ENCODE measurements around the gene PDE6B.

PDE6B gene

DNA sequence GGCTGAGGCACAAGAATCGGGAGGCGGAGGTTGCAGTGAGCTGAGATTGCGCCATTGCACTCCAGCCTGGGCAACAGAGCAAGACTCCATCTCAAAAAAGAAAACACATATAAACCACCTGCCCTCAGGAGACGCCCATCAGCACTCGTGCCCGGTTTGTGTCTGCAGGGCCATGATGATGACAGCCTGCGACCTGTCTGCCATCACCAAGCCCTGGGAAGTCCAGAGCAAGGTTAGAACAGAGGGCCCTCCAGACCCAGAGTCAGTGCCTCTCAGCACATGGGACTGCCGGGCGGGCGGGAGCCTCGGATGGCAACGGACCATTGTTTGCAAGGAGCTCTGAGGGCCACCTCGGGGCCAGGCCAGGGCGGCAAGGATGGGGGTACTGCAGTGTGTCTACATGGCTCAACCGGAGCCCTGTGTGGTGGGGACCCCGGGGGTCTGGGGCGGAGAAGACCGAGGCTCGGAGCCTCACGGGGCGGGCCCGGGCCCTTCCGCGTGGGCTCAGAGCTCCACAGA lies 39.4 kb downstream of the PDE6B start:
- Histone ChIP-seq H3K4me3 (ENCODE audit: low read length) (0 out of 2 replicates have a peak overlapping the region, but pooled peaks have one; percentile 81), H3K4me2 (ENCODE audit: low read length) (peak overlapping the region; percentile 56), H3K4me1 (ENCODE audit: low read length) (no peaks in the 10 kb centered on the region), H3K9me3 (ENCODE audit: insufficient read depth, low read length) (no peaks in the 10 kb centered on the region), H3K27ac (ENCODE audit: low read length) (no peak overlapping the region), H3K9ac (ENCODE audit: low read length) (no peak overlapping the region), H4K20me1 (ENCODE audit: insufficient read depth, low read length) (no peaks in the 10 kb centered on the region), H3K36me3 (replicated peaks; ENCODE audit: low read depth, low read length) (peaks cover 2% of the 10 kb centered on the region), H3K79me2 (ENCODE audit: low read length) (no peaks in the 10 kb centered on the region), H2AFZ (ENCODE audit: low read depth, low read length) (no peak overlapping the region), H3K27me3 (ENCODE audit: low read depth, low read length) (no peaks in the 10 kb centered on the region)
- TF ChIP-seq EZH2phosphoT487 (IDR thresholded peaks at IDR 0.05; ENCODE audit: low read depth) = no peak
- TF ChIP-seq, protein P1, sequence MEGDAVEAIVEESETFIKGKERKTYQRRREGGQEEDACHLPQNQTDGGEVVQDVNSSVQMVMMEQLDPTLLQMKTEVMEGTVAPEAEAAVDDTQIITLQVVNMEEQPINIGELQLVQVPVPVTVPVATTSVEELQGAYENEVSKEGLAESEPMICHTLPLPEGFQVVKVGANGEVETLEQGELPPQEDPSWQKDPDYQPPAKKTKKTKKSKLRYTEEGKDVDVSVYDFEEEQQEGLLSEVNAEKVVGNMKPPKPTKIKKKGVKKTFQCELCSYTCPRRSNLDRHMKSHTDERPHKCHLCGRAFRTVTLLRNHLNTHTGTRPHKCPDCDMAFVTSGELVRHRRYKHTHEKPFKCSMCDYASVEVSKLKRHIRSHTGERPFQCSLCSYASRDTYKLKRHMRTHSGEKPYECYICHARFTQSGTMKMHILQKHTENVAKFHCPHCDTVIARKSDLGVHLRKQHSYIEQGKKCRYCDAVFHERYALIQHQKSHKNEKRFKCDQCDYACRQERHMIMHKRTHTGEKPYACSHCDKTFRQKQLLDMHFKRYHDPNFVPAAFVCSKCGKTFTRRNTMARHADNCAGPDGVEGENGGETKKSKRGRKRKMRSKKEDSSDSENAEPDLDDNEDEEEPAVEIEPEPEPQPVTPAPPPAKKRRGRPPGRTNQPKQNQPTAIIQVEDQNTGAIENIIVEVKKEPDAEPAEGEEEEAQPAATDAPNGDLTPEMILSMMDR (IDR thresholded peaks at IDR 0.05; ENCODE audit: low read depth, low read length) = no peak

DNA sequence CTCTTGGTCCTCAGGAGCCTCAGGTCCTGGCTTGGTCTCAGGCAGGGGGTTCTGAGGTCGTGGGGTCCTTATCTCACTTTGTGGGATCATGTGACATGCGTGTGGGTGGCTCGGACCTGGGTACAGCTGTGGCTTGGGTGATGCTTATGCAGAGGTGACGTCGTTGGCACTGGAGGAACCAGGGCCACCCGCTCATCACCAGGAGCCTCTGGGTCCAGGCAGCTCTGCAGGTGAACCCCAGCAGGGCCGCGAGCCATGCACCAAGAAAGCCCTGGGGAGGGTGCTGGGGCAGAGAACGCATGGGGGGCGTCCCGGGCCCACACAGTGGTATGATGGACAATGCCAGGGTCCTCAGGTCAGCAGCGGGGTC lies 40.0 kb downstream of the PDE6B start:
- no peaks in the 10 kb centered on the region for H4K20me1 ChIP-seq (ENCODE audit: insufficient read depth, low read length)
- H3K9me3 ChIP-seq (ENCODE audit: insufficient read depth, low read length) = no peaks in the 10 kb centered on the region
- no peaks in the 10 kb centered on the region for H3K79me2 ChIP-seq (ENCODE audit: low read length)
- no peak for TF ChIP-seq EZH2phosphoT487 (IDR thresholded peaks at IDR 0.05; ENCODE audit: low read depth)
- TF ChIP-seq, protein P1 (IDR thresholded peaks at IDR 0.05; ENCODE audit: low read depth, low read length) = no peak
- H3K27me3 ChIP-seq (ENCODE audit: low read depth, low read length) = no peaks in the 10 kb centered on the region
- no peak overlapping the region for H3K4me3 ChIP-seq (ENCODE audit: low read length)
- no peak overlapping the region for H3K4me2 ChIP-seq (ENCODE audit: low read length)
- H3K4me1 ChIP-seq (ENCODE audit: low read length) = no peaks in the 10 kb centered on the region
- H3K27ac ChIP-seq (ENCODE audit: low read length) = no peak overlapping the region
- H3K36me3 ChIP-seq (replicated peaks; ENCODE audit: low read depth, low read length) = peaks cover 4% of the 10 kb centered on the region
- no peak overlapping the region for H2AFZ ChIP-seq (ENCODE audit: low read depth, low read length)
- no peak overlapping the region for H3K9ac ChIP-seq (ENCODE audit: low read length)

DNA sequence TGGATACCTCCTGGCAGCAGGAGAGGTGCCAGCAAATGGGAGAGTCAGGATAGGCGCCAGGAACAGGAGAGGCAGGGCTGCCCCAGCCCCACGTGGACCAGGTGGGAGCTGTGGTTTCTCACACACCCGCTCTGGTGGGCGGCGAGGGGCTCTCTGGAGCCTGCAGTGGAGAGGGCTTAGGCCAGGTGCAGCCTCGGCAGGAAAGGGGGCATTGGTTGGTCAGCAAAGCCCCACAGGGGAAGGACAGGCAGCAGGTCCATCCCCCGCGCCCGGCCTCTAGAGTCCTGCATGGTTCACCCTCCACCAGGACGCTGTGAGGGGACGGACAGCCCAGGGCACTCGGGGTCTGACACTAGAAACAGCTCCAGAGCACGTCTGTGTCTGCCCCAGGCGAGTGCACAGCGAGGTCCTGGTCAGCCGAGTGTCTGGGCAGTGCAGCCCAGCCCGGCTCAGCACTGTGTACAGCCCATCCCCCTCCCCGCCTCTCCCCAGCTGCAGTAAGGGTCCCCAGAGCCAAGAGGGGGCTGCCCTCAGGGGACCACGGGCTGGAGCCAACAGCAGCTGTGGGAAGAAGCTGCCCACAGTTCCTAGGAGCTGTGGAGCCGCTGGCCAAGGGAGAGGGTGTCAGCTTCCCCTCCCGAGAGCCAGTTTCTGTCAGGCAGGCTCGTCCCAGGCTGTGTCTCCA lies 40.5 kb downstream of the PDE6B start:
- TF ChIP-seq, protein P1 (IDR thresholded peaks at IDR 0.05; ENCODE audit: low read depth, low read length) = no peak
- no peak for TF ChIP-seq EZH2phosphoT487 (IDR thresholded peaks at IDR 0.05; ENCODE audit: low read depth)
- Histone ChIP-seq H3K9me3 (ENCODE audit: insufficient read depth, low read length) (no peaks in the 10 kb centered on the region), H3K4me2 (ENCODE audit: low read length) (no peak overlapping the region), H3K27ac (ENCODE audit: low read length) (no peak overlapping the region), H3K36me3 (replicated peaks; ENCODE audit: low read depth, low read length) (peaks cover 8% of the 10 kb centered on the region), H2AFZ (ENCODE audit: low read depth, low read length) (no peak overlapping the region), H3K9ac (ENCODE audit: low read length) (no peak overlapping the region), H3K27me3 (ENCODE audit: low read depth, low read length) (no peaks in the 10 kb centered on the region), H3K79me2 (ENCODE audit: low read length) (no peaks in the 10 kb centered on the region), H3K4me1 (ENCODE audit: low read length) (no peaks in the 10 kb centered on the region), H3K4me3 (ENCODE audit: low read length) (no peak overlapping the region), H4K20me1 (ENCODE audit: insufficient read depth, low read length) (no peaks in the 10 kb centered on the region)

DNA sequence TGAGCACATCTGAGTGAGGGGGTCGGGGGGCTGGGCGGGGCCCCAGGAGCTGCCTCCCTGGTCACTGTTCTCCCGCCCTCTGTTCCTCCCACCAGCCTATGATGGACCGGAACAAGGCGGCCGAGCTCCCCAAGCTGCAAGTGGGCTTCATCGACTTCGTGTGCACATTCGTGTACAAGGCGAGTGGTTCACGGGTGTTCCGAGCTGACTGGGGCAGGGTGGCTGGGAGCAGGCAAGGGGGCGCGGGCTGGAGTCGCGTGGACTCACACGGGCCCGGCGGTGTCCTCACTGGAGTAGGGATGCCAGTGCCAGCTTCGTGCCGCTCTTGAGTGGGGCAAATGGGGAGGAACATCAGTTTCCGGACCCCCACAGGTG lies 41.0 kb downstream of the PDE6B start:
- Histone ChIP-seq H2AFZ (ENCODE audit: low read depth, low read length) (no peak overlapping the region), H4K20me1 (ENCODE audit: insufficient read depth, low read length) (no peaks in the 10 kb centered on the region), H3K4me3 (ENCODE audit: low read length) (no peak overlapping the region), H3K79me2 (ENCODE audit: low read length) (no peaks in the 10 kb centered on the region), H3K27ac (ENCODE audit: low read length) (no peak overlapping the region), H3K4me2 (ENCODE audit: low read length) (no peak overlapping the region), H3K36me3 (replicated peaks; ENCODE audit: low read depth, low read length) (peaks cover 9% of the 10 kb centered on the region), H3K27me3 (ENCODE audit: low read depth, low read length) (no peaks in the 10 kb centered on the region), H3K4me1 (ENCODE audit: low read length) (no peaks in the 10 kb centered on the region), H3K9me3 (ENCODE audit: insufficient read depth, low read length) (no peaks in the 10 kb centered on the region), H3K9ac (ENCODE audit: low read length) (no peak overlapping the region)
- TF ChIP-seq EZH2phosphoT487 (IDR thresholded peaks at IDR 0.05; ENCODE audit: low read depth) = no peak
- TF ChIP-seq, protein P1 (IDR thresholded peaks at IDR 0.05; ENCODE audit: low read depth, low read length) = no peak
